GM19238 (cell line): ENCODE data around the gene HIF1A.
"Not testable (repeated sequence)": the region's sequence is repeated elsewhere in the genome, so short reads cannot be mapped to it uniquely, and the experiment has no call there.

Experiments
- DNase-seq: peaks from one replicate; pipeline ENCODE4 v3.0.0; 2011; ENCODE audit warnings: low spot score; ENCODE audit not compliant: insufficient read length

The HIF1A gene

DNA sequence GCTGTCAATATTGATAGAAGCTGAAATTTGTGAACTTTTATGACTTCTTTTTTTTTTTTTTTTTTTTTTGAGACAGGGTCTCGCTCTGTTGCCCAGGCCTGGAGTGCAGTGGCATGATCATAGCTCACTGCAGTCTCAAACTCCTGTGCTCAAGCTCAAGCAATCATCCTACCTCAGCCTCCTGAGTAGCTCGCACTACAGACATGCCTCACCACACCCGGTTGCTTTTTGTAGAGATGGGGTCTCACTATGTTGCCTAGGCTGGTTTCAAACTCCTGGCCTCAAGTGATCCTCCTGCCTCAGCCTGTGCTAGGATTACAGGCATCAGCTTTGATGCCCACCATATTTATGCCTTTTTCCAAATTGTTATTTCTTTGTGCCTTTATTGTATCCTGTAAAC is 51.0 kb downstream of the HIF1A start:
- not testable (repeated sequence) for DNase-seq

DNA sequence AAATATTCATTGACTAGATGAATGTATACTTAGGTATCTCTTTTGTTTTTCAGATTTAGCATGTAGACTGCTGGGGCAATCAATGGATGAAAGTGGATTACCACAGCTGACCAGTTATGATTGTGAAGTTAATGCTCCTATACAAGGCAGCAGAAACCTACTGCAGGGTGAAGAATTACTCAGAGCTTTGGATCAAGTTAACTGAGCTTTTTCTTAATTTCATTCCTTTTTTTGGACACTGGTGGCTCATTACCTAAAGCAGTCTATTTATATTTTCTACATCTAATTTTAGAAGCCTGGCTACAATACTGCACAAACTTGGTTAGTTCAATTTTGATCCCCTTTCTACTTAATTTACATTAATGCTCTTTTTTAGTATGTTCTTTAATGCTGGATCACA is 51.6 kb downstream of the HIF1A start:
- no peak for DNase-seq

DNA sequence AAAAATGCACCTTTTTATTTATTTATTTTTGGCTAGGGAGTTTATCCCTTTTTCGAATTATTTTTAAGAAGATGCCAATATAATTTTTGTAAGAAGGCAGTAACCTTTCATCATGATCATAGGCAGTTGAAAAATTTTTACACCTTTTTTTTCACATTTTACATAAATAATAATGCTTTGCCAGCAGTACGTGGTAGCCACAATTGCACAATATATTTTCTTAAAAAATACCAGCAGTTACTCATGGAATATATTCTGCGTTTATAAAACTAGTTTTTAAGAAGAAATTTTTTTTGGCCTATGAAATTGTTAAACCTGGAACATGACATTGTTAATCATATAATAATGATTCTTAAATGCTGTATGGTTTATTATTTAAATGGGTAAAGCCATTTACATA is 52.0 kb downstream of the HIF1A start:
- DNase-seq: no peak

DNA sequence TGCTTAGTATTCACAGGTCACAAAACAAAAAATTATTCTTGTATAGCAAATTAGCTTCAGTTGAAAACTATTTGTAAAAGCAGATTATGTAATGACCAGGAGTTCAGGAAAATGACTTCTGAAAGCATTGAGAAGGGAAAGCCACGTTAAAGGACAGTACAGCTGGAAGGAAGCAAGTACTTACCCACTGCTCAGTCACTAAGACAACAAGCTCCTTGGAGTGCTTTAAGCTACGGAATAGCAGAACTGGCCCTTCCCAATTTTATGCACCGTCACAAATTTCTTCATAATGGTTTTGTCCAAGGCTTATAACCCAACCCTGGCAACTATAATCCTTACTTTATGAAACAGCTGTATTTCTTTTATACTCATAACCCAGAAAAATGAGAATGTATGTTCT is 54.0 kb downstream of the HIF1A start:
- DNase-seq: no peak

DNA sequence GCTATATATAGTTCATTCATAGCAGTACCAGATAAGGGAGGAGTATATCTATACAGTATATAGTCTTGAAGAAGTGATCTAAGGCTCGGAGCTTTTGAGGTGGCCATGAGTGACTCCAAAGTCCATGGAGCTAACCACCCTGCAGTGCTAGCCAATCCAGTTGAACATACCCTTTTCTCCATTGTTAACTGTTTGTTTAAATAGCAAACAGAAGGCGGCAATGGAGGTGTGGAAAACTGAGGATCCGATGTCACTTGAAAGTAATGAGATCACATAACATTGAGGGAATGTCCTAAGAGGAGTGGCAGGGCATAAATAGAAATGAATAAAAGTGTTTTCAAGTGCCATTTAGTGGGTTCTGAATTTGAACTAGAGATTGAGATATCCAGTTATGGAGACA is 54.6 kb downstream of the HIF1A start:
- no peak for DNase-seq

DNA sequence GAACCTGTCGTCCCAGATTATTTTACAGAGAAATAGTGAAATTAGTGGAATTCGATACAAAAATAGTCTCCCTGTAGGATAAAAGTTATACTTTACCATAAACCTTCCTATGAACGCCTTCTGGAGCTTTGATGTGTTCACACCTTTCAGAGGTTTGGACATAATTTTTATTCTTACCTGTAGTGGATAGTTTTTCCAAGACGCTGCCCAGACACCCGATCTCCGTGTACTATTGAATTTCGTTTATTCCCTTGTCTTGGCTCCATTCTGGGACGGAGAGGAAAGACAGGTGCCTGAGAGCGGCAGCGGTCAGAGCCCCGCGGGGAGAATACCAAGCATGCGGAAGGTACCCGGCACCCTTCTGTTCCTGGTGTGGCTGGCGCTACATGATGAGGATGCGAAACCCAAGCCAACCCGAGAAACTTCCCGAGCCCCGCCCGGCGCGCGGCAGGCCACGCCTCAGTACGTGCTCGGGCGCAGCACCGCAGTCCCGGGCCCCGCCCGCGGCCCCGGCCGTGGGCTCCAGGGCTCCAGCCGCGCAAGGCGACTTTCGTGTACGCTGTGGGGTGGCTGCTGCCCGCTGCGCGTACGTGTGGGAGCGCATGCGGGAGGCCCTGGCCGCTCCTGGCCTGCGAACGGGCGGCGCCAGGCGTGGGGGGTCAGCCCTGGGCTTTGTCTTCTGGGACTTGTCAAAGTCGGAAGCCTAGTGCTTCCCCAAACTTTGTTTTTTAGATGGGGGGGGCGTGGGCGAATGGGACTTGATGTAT is 55.6 kb downstream of the HIF1A start:
- peak; percentile 68 for DNase-seq

DNA sequence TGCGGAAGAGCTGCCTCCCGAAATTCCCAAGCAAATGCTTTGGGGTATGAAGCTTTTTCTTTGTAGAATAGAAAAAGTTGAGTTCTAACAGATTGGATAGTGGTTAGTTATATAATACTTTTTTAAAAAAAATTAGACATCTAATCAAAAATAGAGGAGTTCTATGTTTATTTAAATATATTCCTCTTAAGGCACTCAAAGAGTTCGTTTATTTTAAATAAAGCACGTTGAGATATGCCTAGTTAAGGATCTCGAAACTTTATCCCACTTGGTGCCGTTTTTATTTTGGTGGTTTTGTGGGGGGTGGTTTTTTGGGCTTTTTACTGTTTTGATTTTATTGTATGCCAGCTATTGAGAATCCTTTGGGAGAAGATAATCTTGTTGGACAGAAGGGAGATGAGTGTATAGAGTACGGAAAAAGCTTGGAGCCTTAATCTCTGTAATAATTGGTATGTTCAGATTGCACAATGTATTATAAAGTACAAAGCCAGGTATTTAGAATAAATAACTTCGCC is 56.2 kb downstream of the HIF1A start:
- DNase-seq: no peak

DNA sequence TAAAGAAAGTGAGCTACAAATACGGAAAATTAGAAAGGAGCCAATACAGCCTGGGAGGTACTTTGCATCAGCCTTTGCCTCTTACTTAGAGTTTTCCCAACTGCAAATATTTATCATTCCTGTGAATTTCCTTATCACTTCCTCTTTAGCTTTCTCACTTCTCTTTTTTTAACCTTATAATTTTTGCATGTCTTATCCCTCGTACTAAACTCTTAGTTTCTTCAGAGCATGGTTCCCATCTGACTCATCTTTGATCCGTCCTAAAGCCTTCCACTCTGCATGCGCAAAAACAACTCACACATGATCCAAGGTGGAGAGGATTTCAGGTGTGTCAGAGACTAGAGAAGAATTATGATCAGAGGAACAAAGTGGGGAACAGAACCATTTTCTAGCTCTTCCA is 57.3 kb downstream of the HIF1A start:
- DNase-seq: no peak

DNA sequence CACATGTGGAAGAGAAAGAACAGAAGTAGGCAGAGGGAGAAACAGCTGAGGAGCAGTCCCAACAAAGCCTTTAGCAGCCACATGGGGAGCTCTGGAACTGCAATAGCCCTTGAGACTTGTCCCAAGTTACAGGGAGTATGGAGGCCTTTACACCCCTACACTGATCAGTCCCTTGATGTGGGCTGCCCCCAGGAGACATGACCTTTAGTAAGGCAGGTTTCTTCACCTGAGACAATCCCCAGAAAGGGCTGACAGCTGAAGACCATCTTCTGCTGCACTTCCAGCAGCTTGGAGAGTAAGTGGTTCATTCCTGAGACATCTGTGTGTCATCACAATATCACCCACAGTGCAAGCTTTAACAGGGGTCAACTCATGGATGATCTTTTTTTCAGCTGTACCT is 58.3 kb downstream of the HIF1A start:
- no peak for DNase-seq

DNA sequence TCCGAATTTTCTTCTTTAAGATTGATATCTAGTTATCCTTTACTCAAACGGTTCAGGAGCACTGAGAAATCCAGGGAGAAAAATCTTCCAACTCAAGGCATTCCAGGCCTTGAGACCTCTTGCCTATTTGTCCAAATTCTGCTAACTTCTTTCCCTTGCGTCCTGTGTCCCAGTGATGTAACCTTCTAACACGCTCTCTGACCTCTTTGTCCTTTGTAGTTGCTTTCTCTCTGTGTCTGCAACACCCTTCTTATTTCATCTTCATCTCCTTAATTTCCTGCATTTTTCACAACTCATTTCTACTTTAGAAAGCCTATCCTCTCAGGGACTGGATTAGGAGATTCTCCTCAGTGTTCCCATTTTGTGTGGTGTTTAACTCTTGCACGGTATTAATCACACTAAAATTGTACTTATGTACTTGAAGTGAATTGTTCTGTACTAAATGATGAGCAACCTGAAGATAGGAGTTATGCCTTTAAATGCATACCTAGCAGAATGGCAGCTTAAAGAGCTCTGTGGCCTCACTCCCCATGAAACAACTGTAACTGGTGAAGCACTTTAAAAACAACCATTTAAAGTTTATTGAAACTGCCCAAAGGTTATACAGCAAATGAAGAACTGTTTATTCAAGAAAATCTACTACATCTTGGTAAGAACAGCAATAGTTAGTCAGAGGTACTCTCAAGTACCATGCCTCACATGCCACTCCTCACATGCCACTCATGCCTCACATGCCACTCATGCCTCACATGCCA is 59.5 kb downstream of the HIF1A start:
- DNase-seq: no peak

DNA sequence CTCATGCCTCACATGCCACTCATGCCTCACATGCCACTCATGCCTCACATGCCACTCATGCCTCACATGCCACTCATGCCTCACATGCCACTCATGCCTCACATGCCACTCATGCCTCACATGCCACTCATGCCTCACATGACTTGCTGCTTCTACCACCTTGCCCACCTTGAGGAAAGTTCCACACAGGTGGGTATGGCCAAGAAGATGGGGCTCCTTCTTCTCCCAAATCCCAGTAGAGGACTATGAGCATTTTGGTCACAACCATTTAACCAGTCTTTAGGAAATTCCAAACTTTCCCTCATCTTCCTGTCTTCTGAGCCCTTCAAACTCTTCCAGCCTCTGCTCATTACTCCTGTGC is 60.0 kb downstream of the HIF1A start:
- DNase-seq: not testable (repeated sequence)

DNA sequence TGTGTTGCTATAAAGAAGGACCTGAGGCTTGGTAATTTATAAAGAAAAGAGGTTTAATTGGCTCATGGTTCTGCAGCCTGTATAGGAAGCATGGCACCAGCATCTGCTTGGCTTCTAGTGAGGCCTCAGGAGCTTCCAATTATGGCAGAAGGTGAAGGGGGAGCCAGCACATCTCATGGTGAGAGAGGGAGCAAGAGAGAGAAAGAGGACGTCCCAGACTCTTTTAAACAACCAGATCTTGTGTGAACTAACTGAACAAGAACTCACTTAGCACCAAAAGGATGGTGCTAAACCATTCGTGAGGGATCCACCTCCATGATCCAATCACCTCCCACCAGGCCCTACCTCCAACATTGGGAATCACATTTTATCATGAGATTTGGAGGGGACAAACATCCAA is 60.8 kb downstream of the HIF1A start:
- no peak for DNase-seq

DNA sequence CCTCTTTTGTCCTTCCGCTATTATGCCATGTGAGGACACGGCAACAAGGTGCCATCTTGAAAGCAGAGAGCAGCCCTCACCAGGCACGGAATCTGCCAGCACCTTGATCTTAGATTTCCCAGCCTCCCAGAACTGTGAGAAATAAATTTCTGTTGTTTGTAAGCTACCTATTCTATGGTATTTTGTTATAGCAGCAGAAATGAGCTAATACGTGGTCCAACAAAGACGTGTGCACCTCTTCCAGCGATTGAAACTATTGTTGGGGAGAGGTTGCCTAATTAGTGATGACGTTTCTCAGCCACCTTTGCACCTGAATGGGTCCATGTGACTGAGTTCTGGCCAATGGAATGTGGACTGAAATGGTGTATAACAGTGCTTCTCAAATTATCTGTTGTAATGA is 64.6 kb downstream of the HIF1A start:
- DNase-seq: no peak

DNA sequence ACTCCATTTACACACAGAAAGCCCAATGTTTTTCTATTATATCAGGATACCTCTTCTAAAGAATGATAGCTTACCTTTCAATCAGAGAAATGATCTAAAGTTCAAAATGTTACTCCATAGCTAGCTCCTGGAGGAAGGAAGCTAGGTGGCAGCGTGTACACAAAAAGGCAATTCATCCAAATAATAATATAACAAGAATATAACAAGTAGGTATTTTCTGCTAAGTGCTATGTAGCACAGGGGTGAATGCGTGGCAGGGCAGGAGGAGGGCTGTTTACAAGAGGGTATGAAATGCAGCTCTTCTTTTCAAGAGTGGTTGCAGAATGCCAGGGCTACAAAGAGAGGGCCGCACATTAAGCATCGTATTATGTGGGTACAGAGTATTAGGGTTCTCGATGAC is 66.2 kb downstream of the HIF1A start:
- no peak for DNase-seq

DNA sequence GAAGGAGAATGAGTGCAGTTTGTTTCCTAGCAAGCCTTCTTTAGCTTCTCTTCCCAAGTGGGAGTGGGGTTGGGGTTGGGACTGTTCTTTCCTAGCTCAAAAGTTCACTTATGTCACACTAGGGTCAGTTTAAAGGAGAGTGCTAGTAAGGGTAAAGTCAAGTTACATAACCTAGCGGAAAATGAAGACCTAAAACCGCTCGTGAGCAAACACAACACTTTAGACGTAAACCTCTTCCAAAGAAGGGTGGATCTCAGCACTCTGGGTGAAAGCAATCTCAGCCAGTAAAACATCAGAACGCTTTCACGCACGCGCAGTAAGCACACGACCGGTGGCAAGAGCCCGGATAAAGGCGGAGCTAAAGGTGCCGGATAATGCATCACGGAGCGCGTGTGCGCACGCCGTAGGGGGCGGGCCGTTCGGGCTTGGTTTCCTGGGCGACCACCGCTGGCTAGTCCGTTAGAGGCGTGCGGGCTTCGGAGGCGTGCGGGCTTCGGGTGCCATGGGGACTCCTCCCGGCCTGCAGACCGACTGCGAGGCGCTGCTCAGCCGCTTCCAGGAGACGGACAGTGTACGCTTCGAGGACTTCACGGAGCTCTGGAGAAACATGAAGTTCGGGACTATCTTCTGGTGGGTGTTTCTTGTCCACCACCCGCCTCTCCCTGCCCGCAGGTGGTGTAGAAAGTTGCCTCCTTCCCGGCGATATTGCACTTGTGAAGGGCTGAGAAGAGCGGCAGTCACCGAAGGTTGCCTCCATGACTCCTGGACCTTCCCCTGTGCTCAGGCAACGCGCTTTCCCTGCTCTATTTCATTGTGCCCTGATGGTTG is 66.9 kb downstream of the HIF1A start, which contains the start of gene SNAPC1:
SNAPC1 (plus strand) TSS at position 462 of the 828 bp plus-strand sequence; CDS start at position 503, 41 bp downstream.
- DNase-seq: peak; percentile 93

DNA sequence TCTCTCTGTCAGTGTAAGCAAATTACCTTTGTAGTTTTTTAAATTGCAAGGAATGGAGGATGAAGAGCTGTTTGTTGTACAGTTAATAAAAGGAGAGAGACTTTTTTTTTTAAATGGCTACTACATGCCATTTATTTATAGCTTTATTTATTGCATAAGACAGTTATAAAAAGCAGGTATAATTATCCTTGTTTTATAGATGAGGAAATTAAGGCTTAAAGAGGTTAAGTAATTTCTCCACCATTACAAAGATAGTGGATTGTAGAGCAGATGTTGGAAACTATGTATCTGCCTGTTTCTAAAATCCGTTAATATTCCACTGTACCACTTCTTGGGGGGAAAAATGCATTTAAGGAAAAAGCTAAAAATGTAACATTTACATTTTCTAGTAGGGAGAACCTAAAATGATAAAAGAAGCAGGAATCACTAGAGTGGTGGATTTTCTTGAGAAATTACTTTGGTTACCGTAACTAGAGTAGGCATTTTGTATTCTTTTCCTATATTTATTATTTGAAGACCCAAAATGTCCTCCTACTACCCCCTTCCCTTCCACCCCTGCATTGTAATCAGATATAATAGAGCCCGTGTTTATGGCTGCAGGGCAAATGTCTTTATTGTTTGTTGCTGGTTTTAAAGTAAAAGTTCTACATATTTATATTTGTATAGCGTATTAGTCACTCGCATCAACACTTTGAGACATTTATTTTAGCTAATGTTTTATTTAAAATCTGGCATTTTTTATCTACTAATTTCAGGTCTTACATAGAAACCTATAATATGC is 69.2 kb downstream of the HIF1A start:
- no peak for DNase-seq

DNA sequence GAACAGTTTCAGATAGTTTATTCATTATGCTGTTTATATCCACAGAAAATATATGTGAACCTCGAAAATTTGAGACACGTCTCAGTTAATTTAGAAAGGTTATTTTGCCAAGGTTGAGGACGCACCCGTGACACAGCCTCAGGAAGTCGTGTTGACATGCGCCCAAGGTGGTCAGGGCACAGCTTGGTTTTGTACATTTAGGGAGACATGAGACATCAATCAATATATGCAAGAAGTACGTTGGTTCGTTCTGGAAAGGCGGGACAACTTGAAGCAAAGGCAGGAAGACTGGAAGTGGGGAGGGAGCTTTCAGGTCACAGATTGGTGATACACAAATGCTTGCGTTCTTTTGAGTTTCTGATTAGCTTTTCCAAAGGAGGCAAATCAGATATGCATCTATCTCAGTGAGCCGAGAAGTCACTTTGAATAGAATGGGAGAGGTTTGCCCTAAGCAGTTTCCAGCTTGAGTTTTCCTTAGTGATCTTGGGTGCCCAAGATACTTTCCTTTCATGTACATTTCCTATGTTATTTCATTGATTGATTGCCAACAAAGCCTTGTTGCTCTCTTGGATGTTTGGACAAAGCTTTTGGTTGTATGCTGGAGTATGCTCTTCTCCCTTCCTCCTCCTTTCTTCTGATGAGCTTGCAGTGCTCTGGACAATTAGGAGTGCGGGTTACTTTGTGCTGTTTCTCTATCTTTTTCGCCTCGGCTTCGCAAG is 70.1 kb downstream of the HIF1A start:
- DNase-seq: no peak

DNA sequence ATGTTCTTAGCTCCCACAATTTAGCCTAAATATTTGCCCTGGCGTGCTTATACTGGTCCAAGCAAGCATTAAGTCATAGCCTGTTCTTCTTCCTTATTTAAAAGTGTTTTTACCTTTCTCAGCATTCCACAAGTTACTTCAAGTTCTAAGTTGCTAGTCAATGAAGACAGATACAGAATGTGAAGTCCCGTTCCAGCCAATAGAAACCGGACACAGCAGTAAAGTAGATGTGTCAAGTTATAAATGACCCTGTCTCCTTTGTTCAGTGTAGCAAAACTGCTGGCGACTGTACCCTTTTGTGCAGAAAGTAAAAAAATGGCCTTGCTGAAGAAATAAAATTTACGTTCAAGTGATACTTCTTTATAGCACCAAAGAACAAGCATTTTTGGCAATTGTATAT is 70.8 kb downstream of the HIF1A start:
- no peak for DNase-seq

DNA sequence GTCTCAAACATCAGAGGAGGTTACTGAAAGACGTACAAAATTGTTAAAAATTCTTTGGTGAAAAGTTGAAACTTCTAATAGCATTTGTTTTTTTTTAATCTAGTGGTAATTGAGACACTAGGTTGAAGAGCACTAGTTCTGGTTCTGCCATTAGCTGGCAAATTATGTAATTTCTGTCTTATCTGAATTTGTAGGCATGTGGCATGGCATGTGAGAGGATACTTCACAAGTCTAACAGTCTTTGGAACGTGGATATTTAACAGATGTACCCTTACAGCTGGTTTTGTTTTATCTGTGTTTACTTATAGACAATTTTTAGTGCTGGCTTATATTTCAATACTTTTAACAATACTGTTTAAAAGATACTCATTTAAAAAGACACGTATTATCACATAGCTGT is 72.9 kb downstream of the HIF1A start:
- DNase-seq: no peak

DNA sequence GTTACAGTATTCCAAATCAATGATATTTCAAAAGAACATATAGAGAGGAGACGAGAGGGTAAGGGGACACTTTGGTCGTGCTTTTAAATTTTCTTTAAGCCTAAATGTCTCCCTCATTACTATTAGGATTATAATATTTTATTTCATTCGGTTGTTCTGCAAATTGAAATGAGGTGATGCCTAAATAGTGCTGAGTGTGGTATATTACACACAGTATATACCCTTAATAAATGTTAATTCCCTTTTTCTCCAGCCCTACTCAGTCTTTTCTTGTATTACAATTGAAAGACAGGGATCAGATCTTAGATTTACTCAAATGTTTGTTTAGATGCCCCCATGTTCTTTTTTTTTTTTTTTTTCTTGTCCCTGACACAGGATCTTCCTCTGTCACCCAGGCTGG is 74.6 kb downstream of the HIF1A start:
- no peak for DNase-seq
